Trophoblast cell (in vitro differentiated cells and primary cell): Measurements from ENCODE around the gene FHIT.
"Not testable (repeated sequence)": the region's sequence is repeated elsewhere in the genome, so short reads cannot be mapped to it uniquely, and the experiment has no call there.

Source experiments
- DNase-seq, 2 donors: peaks; one replicate each; pipeline ENCODE4 v3.0.0-alpha.2; 2016
- H2AFZ ChIP-seq: 2 replicates; pipeline ENCODE4 v1.6.1; 2013; ENCODE audit warnings: low read length, moderate library complexity, mild to moderate bottlenecking; ENCODE audit not compliant: insufficient read depth, poor library complexity
- H2AK5ac ChIP-seq: 2 replicates; pipeline ENCODE4 v1.6.1; 2013; ENCODE audit warnings: mild to moderate bottlenecking, low read length
- H2BK120ac ChIP-seq: 2 replicates; pipeline ENCODE4 v1.6.1; 2013; ENCODE audit warnings: low read length, mild to moderate bottlenecking, moderate library complexity; ENCODE audit not compliant: insufficient read depth, poor library complexity
- H2BK12ac ChIP-seq: 2 replicates; pipeline ENCODE4 v1.6.1; 2013; ENCODE audit warnings: mild to moderate bottlenecking, low read length, moderate library complexity
- H2BK5ac ChIP-seq: 2 replicates; pipeline ENCODE4 v1.6.1; 2013; ENCODE audit warnings: low read length, low read depth, moderate library complexity, mild to moderate bottlenecking; ENCODE audit not compliant: poor library complexity
- H3K14ac ChIP-seq: 2 replicates; pipeline ENCODE4 v1.6.1; 2013; ENCODE audit warnings: mild to moderate bottlenecking, low read length
- H3K18ac ChIP-seq: 2 replicates; pipeline ENCODE4 v1.6.1; 2013; ENCODE audit warnings: mild to moderate bottlenecking, low read length
- H3K23ac ChIP-seq: 2 replicates; pipeline ENCODE4 v1.6.1; 2013; ENCODE audit warnings: low read length
- H3K27ac ChIP-seq: 2 replicates; pipeline ENCODE4 v1.5.1; 2013; ENCODE audit warnings: low read depth, mild to moderate bottlenecking, inconsistent platforms, low read length, moderate library complexity
- H3K27me3 ChIP-seq: 2 replicates; pipeline ENCODE4 v1.6.1; 2013; ENCODE audit warnings: inconsistent platforms, mild to moderate bottlenecking, low read length, moderate library complexity; ENCODE audit not compliant: insufficient read depth
- H3K36me3 ChIP-seq, 2 experiments: 1 replicate in 1 of 2; 2 replicates in 1 of 2; pipeline ENCODE4 v1.6.1; 2013; ENCODE audit warnings: low read length in 2 of 2, mild to moderate bottlenecking in 2 of 2, moderate library complexity in 1 of 2; ENCODE audit not compliant: insufficient read depth in 2 of 2, control insufficient read depth in 1 of 2
- H3K4ac ChIP-seq: 2 replicates; pipeline ENCODE4 v1.6.1; 2013; ENCODE audit warnings: low read depth, mild to moderate bottlenecking, low read length, moderate library complexity
- H3K4me1 ChIP-seq, 2 experiments: 1 replicate in 1 of 2; 2 replicates in 1 of 2; pipeline ENCODE4 v1.6.1; 2013; ENCODE audit warnings: low read length in 2 of 2, mild to moderate bottlenecking in 2 of 2, moderate library complexity in 1 of 2; ENCODE audit not compliant: insufficient read depth in 2 of 2, control insufficient read depth in 1 of 2
- H3K4me2 ChIP-seq: 2 replicates; pipeline ENCODE4 v1.6.1; 2013; ENCODE audit warnings: inconsistent platforms, mild to moderate bottlenecking, low read length, moderate library complexity
- H3K4me3 ChIP-seq: 2 replicates; pipeline ENCODE4 v1.5.1; 2013; ENCODE audit warnings: mild to moderate bottlenecking, low read depth, low read length, inconsistent platforms
- H3K79me1 ChIP-seq: one replicate; pipeline ENCODE4 v1.6.1; 2013; ENCODE audit warnings: low read length
- H3K79me2 ChIP-seq: 2 replicates; pipeline ENCODE4 v1.6.1; 2013; ENCODE audit warnings: low read length, mild to moderate bottlenecking; ENCODE audit not compliant: control insufficient read depth, insufficient read depth, poor library complexity
- H3K9ac ChIP-seq: 2 replicates; pipeline ENCODE4 v1.6.1; 2013; ENCODE audit warnings: mild to moderate bottlenecking, low read length
- H3K9me3 ChIP-seq: 2 replicates; pipeline ENCODE4 v1.6.1; 2013; ENCODE audit warnings: low read depth, mild to moderate bottlenecking, control low read depth, inconsistent platforms, low read length; ENCODE audit not compliant: insufficient read depth
- H4K12ac ChIP-seq: 2 replicates; pipeline ENCODE4 v1.6.1; 2013; ENCODE audit warnings: low read depth, mild to moderate bottlenecking, low read length, moderate library complexity
- H4K8ac ChIP-seq: 2 replicates; pipeline ENCODE4 v1.6.1; 2013; ENCODE audit warnings: low read depth, mild to moderate bottlenecking, low read length, moderate library complexity
- H4K91ac ChIP-seq: one replicate; pipeline ENCODE4 v1.6.1; 2013; ENCODE audit warnings: low read depth, mild to moderate bottlenecking, low read length, moderate library complexity
- WGBS: extraction: QIAGEN DNeasy Blood & Tissue Kit; methylation state at CpG from one replicate; pipeline ENCODE4 v1.1.7; 2013; ENCODE audit warnings: missing lambda C conversion rate; ENCODE audit not compliant: insufficient read length, insufficient coverage; ENCODE audit errors: extremely low coverage; 5-methylcytosine and 5-hydroxymethylcytosine counted together

Gene FHIT

GRCh38 chr3:59937201-59937600, 1314.1 kb downstream of the FHIT start:
- H2BK12ac ChIP-seq: no peak overlapping the region
- no peaks in the 10 kb centered on the region for H3K79me1 ChIP-seq
- H3K4me1 ChIP-seq: no peaks in the 10 kb centered on the region
- DNase-seq: no peak
- H3K4me2 ChIP-seq: no peak overlapping the region
- no peak overlapping the region for H4K12ac ChIP-seq
- no peaks in the 10 kb centered on the region for H3K79me2 ChIP-seq
- H2AK5ac ChIP-seq: no peak overlapping the region
- H2BK120ac ChIP-seq: no peak overlapping the region
- H4K91ac ChIP-seq: no peak overlapping the region
- no peak overlapping the region for H3K23ac ChIP-seq
- no peak overlapping the region for H2BK5ac ChIP-seq
- H2AFZ ChIP-seq: no peak overlapping the region
- no peak overlapping the region for H3K9ac ChIP-seq
- no peaks in the 10 kb centered on the region for H3K36me3 ChIP-seq
- H3K4me3 ChIP-seq: no peak overlapping the region
- no peak overlapping the region for H3K4ac ChIP-seq
- H3K27ac ChIP-seq: no peak overlapping the region
- no peak overlapping the region for H4K8ac ChIP-seq
- H3K14ac ChIP-seq: no peak overlapping the region
- no peaks in the 10 kb centered on the region for H3K27me3 ChIP-seq
- no peaks in the 10 kb centered on the region for H3K9me3 ChIP-seq
- H3K18ac ChIP-seq: no peak overlapping the region
- WGBS: no CpG with 5 or more reads among the region's 4 CpGs

- no peaks in the 10 kb centered on the region for H3K79me2 ChIP-seq
- DNase-seq: no peak
- H3K79me1 ChIP-seq: no peaks in the 10 kb centered on the region
- no peak overlapping the region for H3K4me3 ChIP-seq
- no peak overlapping the region for H4K91ac ChIP-seq
- H3K9me3 ChIP-seq: no peaks in the 10 kb centered on the region
- no peak overlapping the region for H4K8ac ChIP-seq
- no peaks in the 10 kb centered on the region for H3K36me3 ChIP-seq
- no peak overlapping the region for H4K12ac ChIP-seq
- no peak overlapping the region for H3K14ac ChIP-seq
- no peak overlapping the region for H2AFZ ChIP-seq
- no peak overlapping the region for H3K18ac ChIP-seq
- H3K4me2 ChIP-seq: no peak overlapping the region
- H3K9ac ChIP-seq: no peak overlapping the region
- H3K23ac ChIP-seq: no peak overlapping the region
- WGBS: no CpG with 5 or more reads among the region's 3 CpGs
- H3K27me3 ChIP-seq: no peaks in the 10 kb centered on the region
- H3K27ac ChIP-seq: no peak overlapping the region
- H3K4me1 ChIP-seq: no peaks in the 10 kb centered on the region
- H2AK5ac ChIP-seq: no peak overlapping the region
- H3K4ac ChIP-seq: no peak overlapping the region
- no peak overlapping the region for H2BK120ac ChIP-seq
- H2BK12ac ChIP-seq: no peak overlapping the region
- H2BK5ac ChIP-seq: no peak overlapping the region
Observed at GRCh38 chr3:59936472-59936871, 1314.8 kb downstream of the FHIT start.

- Histone ChIP-seq H3K4ac (no peak overlapping the region), H4K12ac (no peak overlapping the region), H3K18ac (no peak overlapping the region), H3K79me1 (no peaks in the 10 kb centered on the region), H3K23ac (no peak overlapping the region), H3K27ac (no peak overlapping the region), H2BK12ac (no peak overlapping the region), H3K4me3 (no peak overlapping the region), H2BK5ac (no peak overlapping the region), H2BK120ac (no peak overlapping the region), H4K8ac (no peak overlapping the region), H2AK5ac (no peak overlapping the region), H4K91ac (no peak overlapping the region), H3K4me2 (no peak overlapping the region), H3K14ac (no peak overlapping the region), H3K4me1 (no peaks in the 10 kb centered on the region), H2AFZ (no peak overlapping the region), H3K36me3 (no peaks in the 10 kb centered on the region), H3K27me3 (no peaks in the 10 kb centered on the region), H3K79me2 (no peaks in the 10 kb centered on the region), H3K9me3 (no peaks in the 10 kb centered on the region), H3K9ac (no peak overlapping the region)
- no CpG with 5 or more reads among the region's 1 CpG for WGBS
- DNase-seq: no peak
Observed at GRCh38 chr3:59935025-59935424, 1316.2 kb downstream of the FHIT start.

DNA sequence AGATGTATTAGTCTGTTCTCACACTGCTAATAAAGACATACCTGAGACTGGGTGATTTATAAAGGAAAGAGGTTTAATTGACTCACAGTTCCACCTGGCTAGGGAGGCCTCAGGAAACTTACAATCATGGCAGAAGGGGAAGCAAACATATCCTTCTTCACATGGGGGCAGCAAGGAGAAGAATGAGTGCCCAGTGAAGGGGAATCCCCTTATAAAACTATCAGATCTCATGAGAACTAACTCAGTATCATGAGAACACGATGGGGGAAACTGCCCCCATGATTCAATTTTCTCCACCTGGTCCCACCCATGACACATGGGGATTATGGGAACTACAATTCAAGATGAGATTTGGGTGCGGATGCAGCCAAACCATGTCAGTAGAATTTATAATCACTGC, 1316.7 kb downstream of the FHIT start:
- WGBS: no CpG with 5 or more reads among the region's 2 CpGs
- H3K27ac ChIP-seq, H3K9me3 ChIP-seq, H2BK12ac ChIP-seq, H3K4me1 ChIP-seq, H4K8ac ChIP-seq, H4K12ac ChIP-seq, H2BK5ac ChIP-seq, H4K91ac ChIP-seq, H3K14ac ChIP-seq, H3K79me1 ChIP-seq, H3K79me2 ChIP-seq, H3K4me2 ChIP-seq, DNase-seq, H2AK5ac ChIP-seq, H3K18ac ChIP-seq, H2BK120ac ChIP-seq, H3K9ac ChIP-seq, H2AFZ ChIP-seq, H3K23ac ChIP-seq, H3K4ac ChIP-seq, H3K36me3 ChIP-seq, H3K27me3 ChIP-seq, H3K4me3 ChIP-seq: not testable (repeated sequence)
